Neural progenitor cell (in vitro differentiated cells): Measurements from ENCODE around the gene ZCCHC7.

ENCODE experiments used
- EZH2 ChIP-seq: fragments of 200-600 bp; sonication (generic); IDR thresholded peaks from 2 replicates; pipeline ENCODE4 v1.6.1; 2017; ENCODE audit warnings: antibody characterized with exemption, mild to moderate bottlenecking, moderate library complexity
- TF ChIP-seq, protein P1 (sequence below): fragments of 200-600 bp; sonication (generic); IDR thresholded peaks from 2 replicates; pipeline ENCODE4 v1.5.1; 2017; ENCODE audit warnings: antibody characterized with exemption, mild to moderate bottlenecking

DNA sequence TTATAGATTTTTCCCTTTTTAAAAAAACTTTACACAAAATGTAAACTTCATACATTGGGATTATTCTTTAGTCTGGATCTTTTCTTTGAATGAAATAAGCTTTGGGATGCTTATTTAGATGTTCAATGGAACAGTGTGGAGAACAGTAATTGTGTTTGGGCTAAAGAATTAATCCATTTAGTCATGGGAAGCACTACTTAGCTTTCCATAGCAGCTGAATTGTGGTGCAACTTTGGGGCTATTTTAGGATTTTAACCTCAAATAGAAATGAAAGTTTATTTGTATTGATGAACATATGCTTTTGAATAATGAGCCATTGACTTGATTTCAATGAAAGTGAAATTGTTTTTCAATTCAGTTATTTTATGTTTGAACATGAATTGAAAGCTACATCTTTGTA is 72.4 kb downstream of the ZCCHC7 start:
- TF ChIP-seq, protein P1, sequence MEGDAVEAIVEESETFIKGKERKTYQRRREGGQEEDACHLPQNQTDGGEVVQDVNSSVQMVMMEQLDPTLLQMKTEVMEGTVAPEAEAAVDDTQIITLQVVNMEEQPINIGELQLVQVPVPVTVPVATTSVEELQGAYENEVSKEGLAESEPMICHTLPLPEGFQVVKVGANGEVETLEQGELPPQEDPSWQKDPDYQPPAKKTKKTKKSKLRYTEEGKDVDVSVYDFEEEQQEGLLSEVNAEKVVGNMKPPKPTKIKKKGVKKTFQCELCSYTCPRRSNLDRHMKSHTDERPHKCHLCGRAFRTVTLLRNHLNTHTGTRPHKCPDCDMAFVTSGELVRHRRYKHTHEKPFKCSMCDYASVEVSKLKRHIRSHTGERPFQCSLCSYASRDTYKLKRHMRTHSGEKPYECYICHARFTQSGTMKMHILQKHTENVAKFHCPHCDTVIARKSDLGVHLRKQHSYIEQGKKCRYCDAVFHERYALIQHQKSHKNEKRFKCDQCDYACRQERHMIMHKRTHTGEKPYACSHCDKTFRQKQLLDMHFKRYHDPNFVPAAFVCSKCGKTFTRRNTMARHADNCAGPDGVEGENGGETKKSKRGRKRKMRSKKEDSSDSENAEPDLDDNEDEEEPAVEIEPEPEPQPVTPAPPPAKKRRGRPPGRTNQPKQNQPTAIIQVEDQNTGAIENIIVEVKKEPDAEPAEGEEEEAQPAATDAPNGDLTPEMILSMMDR: no peak
- TF ChIP-seq EZH2: no peak
